ENCODE measurements around the gene MSI2. TPM values are rescaled to one million over a fixed set of nuclear protein-coding genes. Genes with fewer than 3 reads are reported as not detected.
"Not testable (repeated sequence)": the region's sequence is repeated elsewhere in the genome, so short reads cannot be mapped to it uniquely, and the experiment has no call there.

The MSI2 gene
- total RNA-seq, 1 donor from 2014 or later = 22.8 TPM

DNA sequence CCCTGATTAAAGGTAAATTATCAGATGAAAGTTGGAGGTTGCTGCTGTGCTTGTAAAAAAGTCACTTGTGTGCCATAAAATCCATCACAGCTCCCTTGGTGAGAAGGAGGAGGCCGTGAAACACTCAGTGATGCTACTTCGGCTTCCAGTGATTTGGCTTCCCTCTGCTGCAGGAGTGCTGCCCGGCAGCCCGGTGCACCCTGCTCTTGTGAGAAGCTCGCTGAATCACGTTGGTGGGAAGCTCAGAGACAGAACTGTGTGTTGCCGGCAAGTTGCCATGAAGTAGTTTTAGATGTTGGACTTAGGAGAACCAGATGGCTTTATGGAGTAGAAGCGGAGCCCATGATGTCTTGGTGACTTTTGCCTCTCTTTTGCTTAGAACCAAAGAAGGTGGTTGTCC lies 33.3 kb downstream of the MSI2 start:
- DNase-seq (ENCODE audit: low read depth, low spot score) = no peak

- no peak for DNase-seq (ENCODE audit: low read depth, low spot score)
Observed at GRCh38 chr17:57290981-57291380, 34.7 kb downstream of the MSI2 start.

GRCh38 chr17:57292091-57292490 lies 35.8 kb downstream of the MSI2 start:
- no peak for DNase-seq (ENCODE audit: low read depth, low spot score)

GRCh38 chr17:57293077-57293476 lies 36.8 kb downstream of the MSI2 start:
- no peak for DNase-seq (ENCODE audit: low read depth, low spot score)

DNA sequence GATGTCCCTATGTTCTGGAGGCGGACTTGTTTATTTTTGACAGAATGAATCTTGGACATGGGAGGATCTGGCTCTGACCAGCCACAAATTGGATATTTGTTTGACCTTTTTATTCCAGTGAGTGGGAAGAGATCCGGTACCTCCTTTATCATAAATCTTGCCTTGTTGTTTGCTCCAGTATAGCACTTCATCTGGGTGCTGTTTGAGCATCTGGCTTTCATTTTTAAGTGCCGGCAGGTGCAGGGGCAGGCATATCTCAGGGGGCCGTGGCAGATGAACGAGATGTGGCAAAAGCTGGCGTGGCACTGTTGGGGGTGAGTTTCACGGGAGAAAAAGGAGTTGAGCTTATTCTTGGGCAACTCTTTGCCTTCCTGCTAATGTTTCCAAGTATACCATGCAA lies 37.8 kb downstream of the MSI2 start:
- DNase-seq (ENCODE audit: low read depth, low spot score) = no peak

DNA sequence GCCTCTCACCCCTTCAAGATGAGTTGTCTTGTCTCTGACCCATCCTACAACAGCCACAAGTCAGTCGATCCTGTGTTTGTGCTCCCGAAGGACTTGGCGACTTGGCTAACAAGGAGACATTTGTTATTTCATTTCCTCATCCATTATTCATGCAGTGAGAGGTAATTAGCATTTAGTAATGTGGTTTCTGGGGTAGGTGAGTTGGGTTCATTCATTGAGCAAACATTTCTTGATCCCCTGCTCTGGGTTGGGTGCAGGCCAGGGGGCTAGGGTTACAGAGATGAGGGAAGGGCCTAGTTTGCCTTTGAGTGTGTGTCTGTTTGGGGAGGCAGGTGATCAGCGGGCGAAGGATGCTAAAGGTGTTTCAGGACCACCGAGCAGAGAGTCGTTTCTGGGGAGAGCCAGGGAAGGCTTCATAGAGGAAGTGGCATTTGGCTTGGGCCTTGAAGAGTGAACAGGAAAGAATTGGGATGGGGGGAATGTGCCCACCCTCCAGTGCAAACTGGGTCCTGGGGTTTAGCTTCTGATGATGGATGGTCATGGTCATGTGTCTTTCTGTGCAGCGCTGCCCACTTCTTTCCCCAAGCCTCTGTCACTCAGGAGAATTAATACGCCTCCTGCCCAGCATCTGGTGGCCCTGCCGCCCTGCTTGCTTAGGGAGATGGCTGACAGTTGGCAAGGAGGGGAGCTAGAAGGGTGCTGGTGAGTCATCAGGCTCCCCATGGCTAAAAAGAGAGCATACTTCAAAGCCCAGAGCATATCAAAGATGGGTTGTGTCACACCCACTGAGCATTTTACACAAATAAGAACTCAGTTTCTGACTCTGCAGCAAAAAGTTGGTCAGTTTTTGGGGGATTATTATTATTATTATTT lies 38.5 kb downstream of the MSI2 start:
- DNase-seq (ENCODE audit: low read depth, low spot score) = no peak

DNA sequence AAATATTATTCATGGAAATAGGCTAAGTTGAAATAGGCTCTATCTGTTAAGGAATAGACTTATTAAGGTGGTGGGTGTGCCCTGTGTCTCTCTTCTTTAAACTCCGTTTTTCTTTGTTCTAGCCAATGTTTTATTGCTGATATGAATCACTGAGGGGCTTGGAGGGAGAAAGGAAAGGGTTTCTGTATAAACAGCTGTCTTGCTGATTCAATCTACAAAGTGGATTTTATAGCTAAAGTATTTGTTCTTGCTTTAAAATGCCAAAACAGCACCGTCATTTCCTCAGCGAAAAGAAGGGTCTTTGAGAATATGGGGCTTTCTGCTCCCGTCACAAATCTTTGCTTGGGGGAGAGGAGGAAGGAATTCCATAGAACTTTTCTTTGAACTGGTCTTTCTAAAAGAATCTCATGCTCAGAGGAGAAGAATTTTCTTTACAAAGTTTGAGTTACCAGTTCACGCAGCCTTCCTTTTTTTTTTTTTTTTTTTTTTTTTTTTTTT lies 39.3 kb downstream of the MSI2 start:
- peak; percentile 11 for DNase-seq (ENCODE audit: low read depth, low spot score)

DNA sequence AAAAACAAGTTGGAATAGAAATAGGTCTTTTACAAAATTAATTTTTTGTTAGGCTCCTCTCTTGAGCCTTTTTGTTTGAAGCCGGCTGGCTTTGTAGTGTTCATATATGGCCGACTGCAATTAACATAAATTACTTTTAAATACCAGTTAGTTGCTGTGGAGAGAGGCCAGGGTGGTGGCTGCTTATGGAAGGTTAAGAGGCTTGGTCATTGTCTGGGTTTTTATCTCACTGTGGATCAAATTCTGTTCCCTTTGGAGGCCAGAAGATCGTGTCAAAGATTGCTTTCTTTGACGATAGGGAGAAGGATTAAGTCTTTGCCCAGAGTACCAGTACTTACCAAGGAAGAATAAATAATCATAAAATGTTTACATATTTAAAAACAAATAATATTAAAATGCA lies 39.9 kb downstream of the MSI2 start:
- no peak for DNase-seq (ENCODE audit: low read depth, low spot score)

- no peak for DNase-seq (ENCODE audit: low read depth, low spot score)
Observed at GRCh38 chr17:57299176-57299575, 42.9 kb downstream of the MSI2 start.

DNA sequence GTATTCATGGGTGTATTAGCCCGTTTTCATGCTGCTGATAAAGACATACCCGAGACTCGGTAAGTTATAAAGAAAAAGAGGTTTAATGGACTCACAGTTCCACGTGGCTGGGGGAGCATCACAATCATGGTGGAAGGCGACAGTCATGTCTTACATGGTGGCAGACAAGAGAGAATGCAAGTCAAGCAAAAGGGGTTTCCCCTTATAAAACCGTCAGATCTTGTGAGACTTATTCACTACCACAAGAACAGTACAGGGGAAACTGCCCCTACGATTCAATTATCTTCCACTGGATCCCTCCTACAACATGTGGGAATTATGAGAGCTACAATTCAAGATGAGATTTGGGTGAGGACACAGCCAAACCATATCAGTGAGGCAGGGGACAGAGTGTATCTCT lies 44.3 kb downstream of the MSI2 start:
- not testable (repeated sequence) for DNase-seq (ENCODE audit: low read depth, low spot score)

DNA sequence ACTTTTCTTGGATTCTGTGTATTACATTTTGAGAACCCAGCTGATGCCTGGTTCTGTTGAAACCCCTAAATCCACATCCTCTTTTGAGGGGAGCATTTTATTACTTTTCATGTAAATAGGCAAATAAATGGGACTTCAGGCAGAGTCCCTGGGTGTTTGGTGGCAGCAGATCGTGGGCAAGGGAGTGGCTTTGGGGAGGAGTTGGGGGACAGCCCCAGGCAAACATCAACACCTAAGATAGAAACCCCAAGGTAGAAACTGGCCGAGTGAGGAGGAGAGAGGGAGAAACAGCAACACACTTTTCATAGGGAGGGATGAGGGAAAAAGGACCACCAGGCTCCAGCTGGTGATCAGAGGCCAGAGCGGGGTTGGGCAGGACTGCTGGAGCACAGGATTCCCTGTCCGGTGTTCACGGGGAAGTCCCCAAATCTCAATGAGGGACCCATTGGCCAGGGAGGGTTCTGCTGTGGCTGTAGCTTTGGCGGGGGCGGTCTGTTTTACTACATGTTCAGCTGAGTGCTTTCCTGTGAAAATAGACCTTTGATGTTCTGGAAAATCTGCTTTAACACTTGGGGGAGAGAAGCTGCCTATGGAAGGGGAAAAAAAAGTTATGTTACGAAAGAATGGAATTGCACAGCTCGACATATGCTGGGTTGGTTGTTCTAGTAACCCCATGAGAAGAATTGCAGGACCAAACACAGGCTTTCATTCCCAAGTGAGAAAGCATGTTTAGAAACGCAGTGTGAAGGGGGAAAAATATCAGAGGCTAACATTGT lies 46.6 kb downstream of the MSI2 start:
- DNase-seq (ENCODE audit: low read depth, low spot score) = no peak

GRCh38 chr17:57305144-57305728 lies 48.9 kb downstream of the MSI2 start:
- no peak for DNase-seq (ENCODE audit: low read depth, low spot score)

DNA sequence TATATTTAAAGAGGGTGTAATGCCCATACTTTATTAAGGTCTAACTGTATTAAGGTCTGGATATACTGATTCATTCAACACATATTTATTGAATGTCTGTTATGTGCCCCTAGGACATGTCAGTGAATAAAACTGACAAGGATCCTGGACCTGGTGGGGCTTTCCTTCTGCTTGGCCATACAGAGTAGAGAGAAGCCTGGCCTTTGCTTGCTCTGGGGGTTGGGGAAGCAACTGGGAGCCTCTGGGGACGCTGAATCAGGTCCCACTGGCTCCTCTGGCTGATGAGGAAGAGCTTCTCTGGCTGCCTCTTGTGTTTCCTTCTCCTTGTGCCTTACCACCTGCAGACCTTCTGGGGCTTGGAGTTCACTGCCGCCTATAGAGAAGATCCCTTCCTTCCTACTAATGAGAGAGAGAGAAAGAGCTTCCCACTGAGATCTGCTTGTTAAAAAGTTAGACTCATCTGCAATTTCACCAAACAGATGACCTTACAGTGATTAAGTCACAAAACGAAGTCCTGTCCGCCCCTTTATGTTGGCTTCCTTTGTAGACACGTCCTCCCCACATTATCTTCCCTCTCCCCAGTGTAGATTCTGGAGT lies 49.7 kb downstream of the MSI2 start:
- no peak for DNase-seq (ENCODE audit: low read depth, low spot score)

DNA sequence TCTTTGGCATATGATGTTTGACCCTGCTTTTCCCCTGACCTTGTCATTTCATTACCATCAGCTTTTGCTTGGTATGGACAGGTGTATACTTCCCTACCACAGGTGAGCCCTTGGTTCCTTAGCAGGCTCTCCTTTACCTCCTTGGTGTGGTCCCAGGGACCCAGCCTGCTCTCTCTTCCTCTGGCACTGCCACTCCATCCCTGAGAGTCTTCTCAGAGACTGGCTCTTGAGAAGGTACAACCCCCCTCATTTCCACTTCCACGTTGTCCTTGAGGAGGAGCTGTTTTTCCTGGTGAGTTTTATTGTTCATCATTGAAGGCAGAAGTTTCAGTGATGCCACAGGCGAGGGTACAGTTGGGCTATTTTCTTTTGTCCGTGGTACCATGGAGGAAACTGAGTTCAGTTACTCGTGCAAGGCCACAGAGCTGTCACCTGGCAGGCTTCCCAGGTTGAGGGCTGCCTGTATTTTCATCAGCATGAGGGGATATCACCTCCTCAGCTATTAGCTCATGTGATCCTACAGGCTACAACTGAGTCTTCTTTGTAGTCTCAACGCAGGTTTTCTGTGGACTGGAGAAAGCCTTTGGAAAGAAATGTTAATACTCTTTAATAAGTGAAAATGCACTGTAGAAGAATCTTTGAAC lies 52.3 kb downstream of the MSI2 start:
- DNase-seq (ENCODE audit: low read depth, low spot score) = no peak

- no peak for DNase-seq (ENCODE audit: low read depth, low spot score)
Observed at GRCh38 chr17:57309479-57309878, 53.2 kb downstream of the MSI2 start.

- no peak for DNase-seq (ENCODE audit: low read depth, low spot score)
Observed at GRCh38 chr17:57311281-57312216, 55.2 kb downstream of the MSI2 start.

- no peak for DNase-seq (ENCODE audit: low read depth, low spot score)
Observed at GRCh38 chr17:57312242-57312641, 55.9 kb downstream of the MSI2 start.

DNA sequence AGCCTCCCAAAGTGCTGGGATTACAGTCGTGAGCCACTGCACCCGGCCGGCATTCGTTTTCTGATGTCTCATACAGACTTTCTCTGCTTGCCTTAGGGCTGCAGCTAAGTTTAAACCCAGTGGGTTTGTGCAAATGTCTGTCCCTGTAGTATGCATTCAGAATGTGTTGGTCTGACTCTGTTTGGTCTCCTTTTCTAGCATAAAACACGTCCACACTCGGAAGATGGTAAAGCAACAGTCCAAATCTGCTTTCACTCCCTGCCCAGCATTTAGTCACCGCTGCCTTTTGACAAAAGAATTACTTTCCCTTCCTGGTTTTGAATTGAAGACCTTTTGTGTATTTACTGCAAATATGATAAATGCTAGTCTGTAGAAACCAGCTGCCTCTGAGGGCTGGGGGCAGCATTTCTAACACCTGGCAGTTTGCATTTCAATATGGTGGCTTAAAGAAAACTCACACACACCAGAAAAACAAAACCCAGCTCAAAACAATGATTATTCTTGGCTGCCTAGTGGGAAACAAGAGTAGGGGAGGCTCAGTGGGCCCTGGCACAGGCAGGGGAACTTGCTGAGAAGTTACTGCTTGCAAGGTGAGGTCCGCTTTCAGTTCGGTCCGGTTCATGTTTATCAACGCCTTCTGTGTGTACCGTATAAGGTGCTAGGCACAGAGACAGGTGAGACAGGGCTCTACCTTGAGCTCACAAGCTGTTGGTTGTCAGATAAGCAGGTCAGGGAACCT lies 56.9 kb downstream of the MSI2 start:
- DNase-seq (ENCODE audit: low read depth, low spot score) = no peak

Data from pulmonary artery endothelial cell (primary cell).